ENCODE data around the gene ZNF512.
A peak's percentile ranks its signal among the peaks of the same experiment; 100 is the strongest.

The ZNF512 gene

GRCh38 chr2:27559228-27559627, 23.6 kb upstream of the ZNF512 start:
- Histone ChIP-seq H3K27me3 (ENCODE audit: control insufficient read depth, insufficient read depth, low read length) (no peaks in the 10 kb centered on the region), H3K4me2 (ENCODE audit: low read length) (no peak overlapping the region), H3K9me3 (replicated peaks; ENCODE audit: low read length) (no peaks in the 10 kb centered on the region), H3K4me1 (ENCODE audit: control insufficient read depth, insufficient read depth, low read length) (no peaks in the 10 kb centered on the region), H3K36me3 (ENCODE audit: insufficient read depth, low read length) (no peaks in the 10 kb centered on the region), H3K9ac (ENCODE audit: low read depth, low read length) (no peak overlapping the region), H3K4me3 (ENCODE audit: low read length) (no peak overlapping the region)

- no peak overlapping the region for H3K4me2 ChIP-seq (ENCODE audit: low read length)
- H3K9me3 ChIP-seq (replicated peaks; ENCODE audit: low read length) = no peaks in the 10 kb centered on the region
- H3K36me3 ChIP-seq (ENCODE audit: insufficient read depth, low read length) = no peaks in the 10 kb centered on the region
- H3K9ac ChIP-seq (ENCODE audit: low read depth, low read length) = no peak overlapping the region
- no peak overlapping the region for H3K4me3 ChIP-seq (ENCODE audit: low read length)
- H3K4me1 ChIP-seq (ENCODE audit: control insufficient read depth, insufficient read depth, low read length) = peaks cover 7% of the 10 kb centered on the region
- H3K27me3 ChIP-seq (ENCODE audit: control insufficient read depth, insufficient read depth, low read length) = no peaks in the 10 kb centered on the region
Measured at GRCh38 chr2:27561060-27561459, 21.8 kb upstream of the ZNF512 start.

- H3K4me3 ChIP-seq (ENCODE audit: low read length) = peak overlapping the region; percentile 34
- H3K9ac ChIP-seq (ENCODE audit: low read depth, low read length) = peak overlapping the region; percentile 52
- peaks cover 20% of the 10 kb centered on the region for H3K4me1 ChIP-seq (ENCODE audit: control insufficient read depth, insufficient read depth, low read length)
- no peaks in the 10 kb centered on the region for H3K27me3 ChIP-seq (ENCODE audit: control insufficient read depth, insufficient read depth, low read length)
- peak overlapping the region; percentile 63 for H3K4me2 ChIP-seq (ENCODE audit: low read length)
- peaks cover 7% of the 10 kb centered on the region for H3K9me3 ChIP-seq (replicated peaks; ENCODE audit: low read length)
- no peaks in the 10 kb centered on the region for H3K36me3 ChIP-seq (ENCODE audit: insufficient read depth, low read length)
Measured at GRCh38 chr2:27566628-27567027, 16.2 kb upstream of the ZNF512 start.

- Histone ChIP-seq H3K4me3 (ENCODE audit: low read length) (no peak overlapping the region), H3K27me3 (ENCODE audit: control insufficient read depth, insufficient read depth, low read length) (no peaks in the 10 kb centered on the region), H3K4me2 (ENCODE audit: low read length) (no peak overlapping the region), H3K9me3 (replicated peaks; ENCODE audit: low read length) (peaks cover 7% of the 10 kb centered on the region), H3K4me1 (ENCODE audit: control insufficient read depth, insufficient read depth, low read length) (peaks cover 20% of the 10 kb centered on the region), H3K9ac (ENCODE audit: low read depth, low read length) (no peak overlapping the region), H3K36me3 (ENCODE audit: insufficient read depth, low read length) (no peaks in the 10 kb centered on the region)
Measured at GRCh38 chr2:27569398-27569797, 13.4 kb upstream of the ZNF512 start.

GRCh38 chr2:27571197-27571596, 11.6 kb upstream of the ZNF512 start:
- no peaks in the 10 kb centered on the region for H3K27me3 ChIP-seq (ENCODE audit: control insufficient read depth, insufficient read depth, low read length)
- no peak overlapping the region for H3K9ac ChIP-seq (ENCODE audit: low read depth, low read length)
- H3K9me3 ChIP-seq (replicated peaks; ENCODE audit: low read length) = peaks cover 8% of the 10 kb centered on the region
- H3K4me1 ChIP-seq (ENCODE audit: control insufficient read depth, insufficient read depth, low read length) = peaks cover 12% of the 10 kb centered on the region
- no peak overlapping the region for H3K4me2 ChIP-seq (ENCODE audit: low read length)
- H3K36me3 ChIP-seq (ENCODE audit: insufficient read depth, low read length) = no peaks in the 10 kb centered on the region
- H3K4me3 ChIP-seq (ENCODE audit: low read length) = no peak overlapping the region

GRCh38 chr2:27571681-27572080, 11.2 kb upstream of the ZNF512 start:
- Histone ChIP-seq H3K27me3 (ENCODE audit: control insufficient read depth, insufficient read depth, low read length) (no peaks in the 10 kb centered on the region), H3K4me3 (ENCODE audit: low read length) (no peak overlapping the region), H3K9me3 (replicated peaks; ENCODE audit: low read length) (peaks cover 13% of the 10 kb centered on the region), H3K4me2 (ENCODE audit: low read length) (no peak overlapping the region), H3K4me1 (ENCODE audit: control insufficient read depth, insufficient read depth, low read length) (peaks cover 8% of the 10 kb centered on the region), H3K36me3 (ENCODE audit: insufficient read depth, low read length) (no peaks in the 10 kb centered on the region), H3K9ac (ENCODE audit: low read depth, low read length) (no peak overlapping the region)

- H3K4me2 ChIP-seq (ENCODE audit: low read length) = no peak overlapping the region
- no peaks in the 10 kb centered on the region for H3K36me3 ChIP-seq (ENCODE audit: insufficient read depth, low read length)
- H3K9me3 ChIP-seq (replicated peaks; ENCODE audit: low read length) = peaks cover 20% of the 10 kb centered on the region
- peaks cover under 1% of the 10 kb centered on the region for H3K4me1 ChIP-seq (ENCODE audit: control insufficient read depth, insufficient read depth, low read length)
- no peak overlapping the region for H3K4me3 ChIP-seq (ENCODE audit: low read length)
- H3K27me3 ChIP-seq (ENCODE audit: control insufficient read depth, insufficient read depth, low read length) = no peaks in the 10 kb centered on the region
- H3K9ac ChIP-seq (ENCODE audit: low read depth, low read length) = no peak overlapping the region
Measured at GRCh38 chr2:27572439-27572838, 10.4 kb upstream of the ZNF512 start.

- Histone ChIP-seq H3K4me3 (ENCODE audit: low read length) (no peak overlapping the region), H3K9ac (ENCODE audit: low read depth, low read length) (no peak overlapping the region), H3K36me3 (ENCODE audit: insufficient read depth, low read length) (no peaks in the 10 kb centered on the region), H3K9me3 (replicated peaks; ENCODE audit: low read length) (peaks cover 17% of the 10 kb centered on the region), H3K27me3 (ENCODE audit: control insufficient read depth, insufficient read depth, low read length) (no peaks in the 10 kb centered on the region), H3K4me2 (ENCODE audit: low read length) (no peak overlapping the region), H3K4me1 (ENCODE audit: control insufficient read depth, insufficient read depth, low read length) (no peaks in the 10 kb centered on the region)
Measured at GRCh38 chr2:27572998-27573429, 9.8 kb upstream of the ZNF512 start.

GRCh38 chr2:27573452-27573851, 9.4 kb upstream of the ZNF512 start:
- H3K4me1 ChIP-seq (ENCODE audit: control insufficient read depth, insufficient read depth, low read length) = no peaks in the 10 kb centered on the region
- H3K36me3 ChIP-seq (ENCODE audit: insufficient read depth, low read length) = no peaks in the 10 kb centered on the region
- no peak overlapping the region for H3K4me2 ChIP-seq (ENCODE audit: low read length)
- no peaks in the 10 kb centered on the region for H3K27me3 ChIP-seq (ENCODE audit: control insufficient read depth, insufficient read depth, low read length)
- H3K9ac ChIP-seq (ENCODE audit: low read depth, low read length) = no peak overlapping the region
- H3K4me3 ChIP-seq (ENCODE audit: low read length) = no peak overlapping the region
- peaks cover 14% of the 10 kb centered on the region for H3K9me3 ChIP-seq (replicated peaks; ENCODE audit: low read length)

- Histone ChIP-seq H3K4me1 (ENCODE audit: control insufficient read depth, insufficient read depth, low read length) (peaks cover 18% of the 10 kb centered on the region), H3K9ac (ENCODE audit: low read depth, low read length) (no peak overlapping the region), H3K4me2 (ENCODE audit: low read length) (no peak overlapping the region)
Measured at GRCh38 chr2:27581417-27582128, 1.3 kb upstream of the ZNF512 start.

GRCh38 chr2:27582129-27582694, 630 bp upstream of the ZNF512 start:
- Histone ChIP-seq H3K4me1 (ENCODE audit: control insufficient read depth, insufficient read depth, low read length) (peaks cover 18% of the 10 kb centered on the region), H3K4me3 (ENCODE audit: low read length) (peak overlapping the region; percentile 74), H3K9ac (ENCODE audit: low read depth, low read length) (peak overlapping the region; percentile 83), H3K27me3 (ENCODE audit: control insufficient read depth, insufficient read depth, low read length) (no peaks in the 10 kb centered on the region), H3K4me2 (ENCODE audit: low read length) (peak overlapping the region; percentile 92), H3K9me3 (replicated peaks; ENCODE audit: low read length) (peaks cover 9% of the 10 kb centered on the region), H3K36me3 (ENCODE audit: insufficient read depth, low read length) (no peaks in the 10 kb centered on the region)

More at GRCh38 chr2:27581417-27582128, 1.3 kb upstream of the ZNF512 start:
- Histone ChIP-seq H3K4me3 (ENCODE audit: low read length) (no peak overlapping the region), H3K36me3 (ENCODE audit: insufficient read depth, low read length) (no peaks in the 10 kb centered on the region), H3K9me3 (replicated peaks; ENCODE audit: low read length) (peaks cover 15% of the 10 kb centered on the region), H3K27me3 (ENCODE audit: control insufficient read depth, insufficient read depth, low read length) (no peaks in the 10 kb centered on the region)

GRCh38 chr2:27583390-27583915, 611 bp downstream of the ZNF512 start:
- Histone ChIP-seq H3K36me3 (ENCODE audit: insufficient read depth, low read length) (no peaks in the 10 kb centered on the region), H3K9me3 (replicated peaks; ENCODE audit: low read length) (peaks cover 5% of the 10 kb centered on the region), H3K4me1 (ENCODE audit: control insufficient read depth, insufficient read depth, low read length) (peaks cover 26% of the 10 kb centered on the region), H3K4me2 (ENCODE audit: low read length) (peak overlapping the region; percentile 92), H3K9ac (ENCODE audit: low read depth, low read length) (peak overlapping the region; percentile 83), H3K27me3 (ENCODE audit: control insufficient read depth, insufficient read depth, low read length) (no peaks in the 10 kb centered on the region), H3K4me3 (ENCODE audit: low read length) (peak overlapping the region; percentile 74)

Data from skeletal muscle satellite cell (primary cell).